LNCAP (cell line): Measurements from ENCODE around the gene MYRF.

Experiments
- CTCF ChIP-seq: fragments of 450-650 bp; IDR thresholded peaks from 2 replicates; pipeline ENCODE4 v1.5.1; 2017; ENCODE audit warnings: mild to moderate bottlenecking

MYRF gene

GRCh38 chr11:61771195-61771894 lies 18.9 kb downstream of the MYRF start:
- no peak for TF ChIP-seq CTCF

- no peak for TF ChIP-seq CTCF
Measured at GRCh38 chr11:61771985-61772455, 19.6 kb downstream of the MYRF start.

GRCh38 chr11:61773356-61773755 lies 20.9 kb downstream of the MYRF start:
- TF ChIP-seq CTCF = no peak

- no peak for TF ChIP-seq CTCF
Measured at GRCh38 chr11:61773809-61774208, 21.4 kb downstream of the MYRF start.

- TF ChIP-seq CTCF = no peak
Measured at GRCh38 chr11:61774411-61774810, 22.0 kb downstream of the MYRF start.

- TF ChIP-seq CTCF = no peak
Measured at GRCh38 chr11:61775106-61775505, 22.7 kb downstream of the MYRF start.

GRCh38 chr11:61775606-61776554 lies 23.4 kb downstream of the MYRF start:
- no peak for TF ChIP-seq CTCF
